ENCODE results near the gene VSIG4.

DNA sequence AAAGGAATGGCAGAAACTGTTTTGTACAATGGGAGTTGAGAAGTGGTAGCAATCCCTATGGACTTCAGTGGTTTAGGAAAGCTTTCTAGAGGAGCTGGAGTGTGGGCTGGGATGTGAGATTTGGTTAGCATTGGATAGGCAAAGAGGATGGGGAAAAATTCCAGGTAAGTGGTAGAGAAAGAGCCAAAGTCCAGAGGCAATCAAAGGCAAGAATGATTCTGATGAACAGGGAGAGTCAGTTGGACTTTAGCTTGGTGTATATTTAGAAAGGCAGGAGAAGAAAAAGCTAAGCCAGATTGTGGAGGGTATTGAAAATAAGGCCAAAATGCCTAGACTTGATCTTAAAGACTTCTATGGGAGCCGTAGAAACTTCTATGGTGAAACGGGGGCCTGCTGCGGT, 3.7 kb upstream of the VSIG4 start:
- TF ChIP-seq SP1 (IDR thresholded peaks at IDR 0.05) = no peak
- TF ChIP-seq FOXM1 (IDR thresholded peaks at IDR 0.05; ENCODE audit: borderline replicate concordance) = no peak
- no peak for TF ChIP-seq HDGF (IDR thresholded peaks at IDR 0.05; ENCODE audit: borderline replicate concordance)
- no peak for TF ChIP-seq PKNOX1 (IDR thresholded peaks at IDR 0.05)

All from HEK293T (cell line).